H54 (cell line): ENCODE results near the gene ADPRS.

ENCODE experiments used
- DNase-seq: peaks from one replicate; pipeline ENCODE4 v3.0.0; 2011; ENCODE audit warnings: low spot score, mixed read lengths; ENCODE audit not compliant: insufficient read length
- FAIRE-seq: peaks from 3 replicates; lab custom pipeline; 2011; peaks lifted over from hg19 to GRCh38; lab: Jason Lieb, UNC
- POLR2A ChIP-seq: IDR thresholded peaks from 2 replicates; pipeline ENCODE4 v1.6.1; 2011; ENCODE audit warnings: low read depth, mild to moderate bottlenecking, low read length

The ADPRS gene

DNA sequence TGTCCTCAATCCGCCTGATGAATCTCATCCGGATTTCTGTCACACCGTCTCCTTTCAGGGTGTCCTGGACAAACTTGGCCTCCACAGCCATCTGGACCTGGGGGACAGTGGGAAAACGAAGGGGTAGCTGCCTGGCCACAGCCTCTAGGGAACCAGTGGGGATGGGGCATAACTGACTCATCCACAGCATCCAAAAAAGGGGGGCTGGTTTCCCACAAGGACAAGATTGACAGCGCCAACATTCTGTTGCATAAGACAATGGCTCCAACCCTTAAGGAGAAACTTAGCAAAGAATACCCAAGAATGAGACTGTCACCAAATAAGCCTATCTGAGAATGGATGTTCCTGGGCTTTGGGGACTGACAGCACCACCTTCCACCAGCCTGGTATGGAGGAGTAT is 48.5 kb downstream of the ADPRS start:
- no peak for TF ChIP-seq POLR2A
- no peak for FAIRE-seq
- no peak for DNase-seq

DNA sequence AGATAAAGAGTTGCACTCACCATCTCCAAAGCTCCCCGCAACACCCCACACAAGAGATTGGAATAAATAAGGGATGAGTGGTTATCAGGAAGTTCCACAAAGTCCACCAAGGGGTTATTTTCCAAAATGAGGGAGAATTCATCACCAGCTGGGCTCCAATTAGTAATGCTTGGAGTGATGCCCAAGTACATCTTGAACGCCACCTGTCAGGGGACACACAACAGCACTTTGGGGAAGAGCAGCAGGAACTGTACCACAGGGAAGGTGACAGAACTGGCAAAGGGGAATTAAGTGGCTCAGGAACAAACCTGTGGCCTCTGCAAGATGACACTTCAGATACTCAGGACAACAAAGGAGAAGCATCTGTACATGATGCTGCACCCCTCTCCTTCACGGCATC is 49.1 kb downstream of the ADPRS start:
- FAIRE-seq (no peak), DNase-seq (no peak)
- TF ChIP-seq POLR2A: no peak

DNA sequence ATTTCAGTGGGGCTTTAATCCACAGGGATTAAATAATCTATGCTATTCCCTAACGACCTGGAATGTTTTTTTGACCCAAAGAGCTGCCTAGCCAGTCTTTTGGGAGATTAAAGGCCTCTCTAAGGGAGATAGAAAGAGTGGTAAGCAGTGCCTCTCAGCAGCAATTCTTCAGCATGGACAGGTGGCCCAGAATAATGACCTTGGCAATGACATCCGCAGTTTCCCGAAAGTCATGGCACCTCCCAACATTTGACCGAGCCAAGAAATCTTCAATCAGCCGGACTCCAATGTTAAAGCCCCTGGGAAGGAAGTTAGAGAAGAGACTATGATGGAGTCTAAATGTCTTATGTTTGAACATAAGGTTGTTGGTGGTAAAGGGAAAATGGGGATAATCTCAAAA is 50.8 kb downstream of the ADPRS start:
- DNase-seq: no peak
- FAIRE-seq: no peak
- no peak for TF ChIP-seq POLR2A

DNA sequence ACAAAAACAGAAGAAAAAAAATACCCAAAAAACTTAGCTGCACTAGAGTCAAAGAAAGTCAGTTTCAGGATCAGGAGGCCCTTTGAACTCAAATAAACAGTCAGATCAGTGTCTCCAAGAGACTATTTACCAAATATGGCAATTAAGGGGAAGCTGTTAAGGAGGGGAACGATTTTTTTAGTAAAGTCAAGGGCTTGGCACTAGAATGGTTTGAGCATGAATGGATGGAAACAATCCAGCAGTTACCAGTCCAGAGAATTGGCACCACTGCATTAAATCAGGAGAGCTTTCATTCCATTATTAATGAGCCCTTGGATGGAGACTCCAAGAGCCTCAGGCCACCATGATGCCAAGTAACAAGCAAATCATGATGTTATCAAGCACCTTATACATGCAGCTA is 53.4 kb downstream of the ADPRS start:
- DNase-seq (no peak), FAIRE-seq (no peak)
- no peak for TF ChIP-seq POLR2A

DNA sequence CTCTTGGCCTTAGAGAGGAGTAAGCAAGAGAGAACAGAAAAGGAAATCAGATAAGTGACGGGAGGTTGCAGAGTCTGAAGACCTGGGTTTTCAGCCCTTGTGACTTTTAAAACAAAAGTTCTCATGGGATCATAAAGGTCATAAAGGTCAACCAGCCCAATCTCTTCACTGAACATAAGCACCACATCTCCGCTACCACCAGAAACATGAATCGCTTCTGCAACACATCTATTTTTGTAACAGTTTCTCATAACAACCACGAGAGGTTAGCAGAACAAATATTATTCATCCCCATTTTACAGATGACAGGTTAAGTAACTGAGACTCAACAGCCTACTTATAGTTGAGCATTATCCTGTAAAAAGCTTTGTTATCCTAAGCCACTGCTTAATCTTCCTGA is 54.7 kb downstream of the ADPRS start:
- TF ChIP-seq POLR2A: no peak
- FAIRE-seq (no peak), DNase-seq (no peak)
